Colonic mucosa (tissue), 4 donors: Measurements from ENCODE around the gene OGG1. TPM values are rescaled to one million over a fixed set of nuclear protein-coding genes. Genes with fewer than 3 reads are reported as not detected.

ENCODE experiments used
- DNase-seq: peaks from one replicate; pipeline ENCODE4 v3.0.0-alpha.2; 2020
- H3K27ac ChIP-seq: fragments of 200-600 bp; one replicate; pipeline ENCODE4 v1.8.0; 2021
- H3K27me3 ChIP-seq: fragments of 200-600 bp; one replicate; pipeline ENCODE4 v1.8.0; 2021
- H3K36me3 ChIP-seq: fragments of 200-600 bp; one replicate; pipeline ENCODE4 v1.8.0; 2021
- H3K4me1 ChIP-seq: fragments of 200-600 bp; one replicate; pipeline ENCODE4 v1.8.0; 2021; ENCODE audit warnings: mild to moderate bottlenecking
- H3K4me3 ChIP-seq: fragments of 200-600 bp; one replicate; pipeline ENCODE4 v1.8.0; 2021
- H3K9ac ChIP-seq, 2 donors: one replicate each; pipeline ENCODE4 v1.7.0; 2013; ENCODE audit warnings: control low read depth in 2 of 2, low read depth in 2 of 2, low read length in 2 of 2
- H3K9me3 ChIP-seq: fragments of 200-600 bp; one replicate; pipeline ENCODE4 v1.8.0; 2021
- intact Hi-C: fragments of 100-400 bp; cut with DNase I; formaldehyde crosslinking; loops from one replicate; pipeline ENCODE4 v1.14.1; 2022
- total RNA-seq, 2 donors: library from RNA; stranded (reverse); fragmentation: NEBNext Ultra II Directional in 1 of 2; extraction: Animal tissue kit (Norgen Biotek cat#: 25700) in 1 of 2; gene quantifications; one replicate each; pipeline ENCODE4 v1.2.1, GENCODE V29; 2021
- TF ChIP-seq, protein P1 (sequence below): fragments of 200-600 bp; IDR thresholded peaks from one replicate; pipeline ENCODE4 v1.8.0; 2022; ENCODE audit warnings: antibody characterized with exemption, mild to moderate bottlenecking
- donor health status: healthy.
- donor health status: DM: no; HTN: no; CAD: no.
- donor health status: DM: no; HTN: no; CAD: no.

OGG1 gene
- total RNA-seq: 10 to 100 TPM; 19.1 to 24.9 TPM

- Histone ChIP-seq H3K9ac (peak within 1 kb of the TSS; percentile 83 to 94), H3K4me3 (peak within 1 kb of the TSS; percentile 54), H3K27ac (peak within 1 kb of the TSS; percentile 90), H3K27me3 (no peaks in the 10 kb centered on the region), H3K36me3 (peaks cover 15% of the 10 kb centered on the region), H3K4me1 (peaks cover 7% of the 10 kb centered on the region), H3K9me3 (no peaks in the 10 kb centered on the region)
- intact Hi-C loops: loop anchor here (5.0 kb wide), 1 partner anchor 42 kb away; the partner anchor contains the start of genes ARPC4 and TADA3
- peak; percentile 99 for DNase-seq
- TF ChIP-seq, protein P1, sequence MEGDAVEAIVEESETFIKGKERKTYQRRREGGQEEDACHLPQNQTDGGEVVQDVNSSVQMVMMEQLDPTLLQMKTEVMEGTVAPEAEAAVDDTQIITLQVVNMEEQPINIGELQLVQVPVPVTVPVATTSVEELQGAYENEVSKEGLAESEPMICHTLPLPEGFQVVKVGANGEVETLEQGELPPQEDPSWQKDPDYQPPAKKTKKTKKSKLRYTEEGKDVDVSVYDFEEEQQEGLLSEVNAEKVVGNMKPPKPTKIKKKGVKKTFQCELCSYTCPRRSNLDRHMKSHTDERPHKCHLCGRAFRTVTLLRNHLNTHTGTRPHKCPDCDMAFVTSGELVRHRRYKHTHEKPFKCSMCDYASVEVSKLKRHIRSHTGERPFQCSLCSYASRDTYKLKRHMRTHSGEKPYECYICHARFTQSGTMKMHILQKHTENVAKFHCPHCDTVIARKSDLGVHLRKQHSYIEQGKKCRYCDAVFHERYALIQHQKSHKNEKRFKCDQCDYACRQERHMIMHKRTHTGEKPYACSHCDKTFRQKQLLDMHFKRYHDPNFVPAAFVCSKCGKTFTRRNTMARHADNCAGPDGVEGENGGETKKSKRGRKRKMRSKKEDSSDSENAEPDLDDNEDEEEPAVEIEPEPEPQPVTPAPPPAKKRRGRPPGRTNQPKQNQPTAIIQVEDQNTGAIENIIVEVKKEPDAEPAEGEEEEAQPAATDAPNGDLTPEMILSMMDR: no peak
Measured at GRCh38 chr3:9749645-9750555, at the start of gene OGG1. Gene OGG1 (plus strand): TSS chr3:9749952. CDS start chr3:9750287, 335 bp downstream.

DNA sequence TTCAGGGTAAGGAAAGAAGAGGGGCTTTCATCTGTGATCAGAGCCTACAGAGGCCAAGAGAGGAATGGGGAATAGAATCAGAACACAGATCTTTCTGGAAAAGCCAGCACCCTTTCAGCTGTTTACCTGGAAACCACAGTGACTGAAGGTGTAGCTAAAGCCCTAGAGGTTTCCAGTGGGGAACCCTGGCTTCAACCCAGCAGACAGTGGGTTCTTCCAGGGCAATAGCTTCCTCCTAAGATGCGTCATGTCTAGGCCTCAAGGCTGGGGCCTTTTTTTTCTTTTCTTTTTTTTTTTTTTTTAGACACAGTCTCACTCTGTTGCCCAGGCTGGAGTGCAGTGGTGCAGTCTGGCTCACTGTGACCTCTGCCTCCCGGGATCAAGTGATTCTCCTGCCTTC, 49.2 kb upstream of the OGG1 start:
- Histone ChIP-seq H3K9ac (no peak overlapping the region), H3K9me3 (no peaks in the 10 kb centered on the region), H3K27ac (no peak overlapping the region), H3K36me3 (peaks cover 3% of the 10 kb centered on the region), H3K4me3 (no peak overlapping the region), H3K4me1 (peaks cover 3% of the 10 kb centered on the region), H3K27me3 (no peaks in the 10 kb centered on the region)
- intact Hi-C loops: no loop called here
- TF ChIP-seq, protein P1: no peak
- no peak for DNase-seq

DNA sequence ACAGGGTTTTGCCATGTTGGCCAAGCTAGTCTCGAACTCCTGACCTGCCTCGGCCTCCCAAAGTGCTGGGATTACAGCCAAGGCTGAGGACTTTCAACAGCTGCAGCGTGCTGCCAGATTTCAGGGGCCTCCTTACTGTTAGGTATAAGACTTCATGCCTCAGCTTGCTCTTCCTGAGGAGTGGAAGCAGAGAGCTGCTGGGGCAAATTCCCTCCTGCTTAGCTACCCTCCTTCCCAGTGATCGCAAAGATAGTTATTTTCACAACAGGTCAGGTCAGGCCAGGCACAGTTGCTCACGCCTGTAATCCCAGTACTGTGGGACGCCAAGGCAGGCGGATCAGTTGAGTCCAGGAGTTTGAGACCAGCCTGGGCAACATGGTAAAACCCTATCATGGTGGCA, 48.7 kb upstream of the OGG1 start:
- TF ChIP-seq, protein P1: no peak

GRCh38 chr3:9701711-9702110, 48.0 kb upstream of the OGG1 start:
- H3K27ac ChIP-seq: no peak overlapping the region
- no peak overlapping the region for H3K4me3 ChIP-seq
- H3K27me3 ChIP-seq: no peaks in the 10 kb centered on the region
- intact Hi-C loops: no loop called here
- no peaks in the 10 kb centered on the region for H3K9me3 ChIP-seq
- peaks cover 3% of the 10 kb centered on the region for H3K4me1 ChIP-seq
- H3K9ac ChIP-seq: no peak overlapping the region
- DNase-seq: no peak
- peaks cover 3% of the 10 kb centered on the region for H3K36me3 ChIP-seq
- TF ChIP-seq, protein P1: no peak

More for the DNA sequence above, 48.7 kb upstream of the OGG1 start:
- intact Hi-C loops: no loop called here
- H3K4me1 ChIP-seq: peaks cover 3% of the 10 kb centered on the region
- H3K9me3 ChIP-seq: no peaks in the 10 kb centered on the region
- no peak overlapping the region for H3K4me3 ChIP-seq
- DNase-seq: no peak
- no peak overlapping the region for H3K9ac ChIP-seq
- no peak overlapping the region for H3K27ac ChIP-seq
- H3K27me3 ChIP-seq: no peaks in the 10 kb centered on the region
- H3K36me3 ChIP-seq: peaks cover 3% of the 10 kb centered on the region

- H3K27ac ChIP-seq: no peak overlapping the region
- H3K27me3 ChIP-seq: no peaks in the 10 kb centered on the region
- peaks cover 3% of the 10 kb centered on the region for H3K4me1 ChIP-seq
- DNase-seq: no peak
- TF ChIP-seq, protein P1: no peak
- H3K9ac ChIP-seq: no peak overlapping the region
- H3K9me3 ChIP-seq: no peaks in the 10 kb centered on the region
- intact Hi-C loops: no loop called here
- no peak overlapping the region for H3K4me3 ChIP-seq
- peaks cover 3% of the 10 kb centered on the region for H3K36me3 ChIP-seq
Measured at GRCh38 chr3:9703240-9703639, 46.5 kb upstream of the OGG1 start.
